GM12878 (cell line): ENCODE results near the gene DNAJB14. TPM values are rescaled to one million over a fixed set of nuclear protein-coding genes. Genes with fewer than 3 reads are reported as not detected.

ENCODE experiments used
- ATAC-seq: fragments of 200-7000 bp; cut with Tn5 transposase; 3 replicates; pipeline ENCODE4 v1.9.1; 2020; ENCODE audit warnings: mild to moderate bottlenecking, moderate library complexity
- BruUV-seq: library from RNA; stranded (reverse); fragments of 400-500 nt; replicated peaks from 2 replicates; lab custom pipeline; 2021; lab: Mats Ljungman, UMichigan
- CTCF ChIA-PET: fragments of 300-600 bp; sonication (Branson Sonifier 250); formaldehyde crosslinking; extraction: SDS; loops from one replicate; lab custom pipeline; 2021; ENCODE audit warnings: inconsistent platforms; lab: Yijun Ruan, JAX
- POLR2A ChIA-PET: fragments of 350-600 bp; formaldehyde crosslinking; extraction: SDS; loops from one replicate; lab custom pipeline; 2021; ENCODE audit warnings: inconsistent platforms; lab: Charles Lee
- RAD21 ChIA-PET: fragments of 300-600 bp; sonication (Branson Sonifier 250); formaldehyde crosslinking; loops from one replicate; lab custom pipeline; 2023; ENCODE audit warnings: antibody characterized with exemption; ENCODE audit not compliant: unreplicated experiment; lab: Charles Lee
- SMC1A ChIA-PET: fragments of 300-600 bp; sonication (Branson Sonifier 250); formaldehyde crosslinking; loops from one replicate; lab custom pipeline; 2023; ENCODE audit not compliant: unreplicated experiment, uncharacterized antibody; lab: Charles Lee
- DNase-seq: peaks from one replicate; pipeline ENCODE4 v3.0.0-alpha.2; 2011; ENCODE audit warnings: low read depth, low spot score
- FAIRE-seq: peaks from 3 replicates; lab custom pipeline; 2011; peaks lifted over from hg19 to GRCh38; lab: Jason Lieb, UNC
- H2AFZ ChIP-seq: 2 replicates; pipeline ENCODE4 v1.6.0; 2011; ENCODE audit warnings: low read depth, low read length, control low read depth; ENCODE audit not compliant: control insufficient read depth
- H3K27ac ChIP-seq: 2 replicates; pipeline ENCODE4 v1.5.1; 2011; ENCODE audit warnings: control low read depth; ENCODE audit not compliant: control insufficient read depth, insufficient read depth
- H3K27me3 ChIP-seq, 2 experiments: replicated peaks in 1 of 2; 2 replicates each; pipeline versions ENCODE4 v1.6.0 to v1.6.1; 2011; ENCODE audit warnings: low read length in 1 of 2; ENCODE audit not compliant: control insufficient read depth in 2 of 2, insufficient read depth in 2 of 2
- H3K36me3 ChIP-seq, 2 experiments: 2 replicates each; pipeline ENCODE4 v1.5.1; 2011; ENCODE audit warnings: low read length in 1 of 2; ENCODE audit not compliant: control insufficient read depth in 2 of 2, insufficient read depth in 2 of 2
- H3K4me1 ChIP-seq: 2 replicates; pipeline ENCODE4 v1.6.1; 2011; ENCODE audit warnings: mild to moderate bottlenecking, low read length, moderate library complexity, mixed read lengths; ENCODE audit not compliant: control insufficient read depth, insufficient read depth
- H3K4me2 ChIP-seq: 2 replicates; pipeline ENCODE4 v1.6.0; 2011; ENCODE audit warnings: control low read depth; ENCODE audit not compliant: control insufficient read depth, insufficient read depth
- H3K4me3 ChIP-seq: fragments of 200-600 bp; sonication (generic); 2 replicates; pipeline ENCODE4 v1.5.1; 2016
- H3K79me2 ChIP-seq: 2 replicates; pipeline ENCODE4 v1.6.0; 2011; ENCODE audit warnings: low read length; ENCODE audit not compliant: control insufficient read depth, insufficient read depth
- H3K9ac ChIP-seq: 2 replicates; pipeline ENCODE4 v1.8.0; 2011; ENCODE audit warnings: low read length, control low read depth, mixed read lengths; ENCODE audit not compliant: control insufficient read depth, insufficient read depth
- H3K9me3 ChIP-seq: replicated peaks from 3 replicates; pipeline ENCODE4 v1.5.1; 2011; ENCODE audit warnings: mild to moderate bottlenecking, low read length; ENCODE audit not compliant: control insufficient read depth, insufficient read depth
- H4K20me1 ChIP-seq: 2 replicates; pipeline ENCODE4 v1.6.0; 2011; ENCODE audit not compliant: control insufficient read depth, insufficient read depth
- ATF2 ChIP-seq: IDR thresholded peaks from 2 replicates; pipeline ENCODE4 v1.6.1; 2012; ENCODE audit warnings: low read length, inconsistent platforms
- BCL11A ChIP-seq: IDR thresholded peaks from 2 replicates; pipeline ENCODE4 v1.6.1; 2011; ENCODE audit warnings: low read depth, low read length
- CBX5 ChIP-seq: sonication (generic); IDR thresholded peaks from 2 replicates; pipeline ENCODE4 v1.6.1; 2016; ENCODE audit warnings: low read depth, moderate library complexity, mild to moderate bottlenecking, inconsistent platforms
- EGR1 ChIP-seq, 2 experiments: IDR thresholded peaks; 1 replicate in 1 of 2; 2 replicates in 1 of 2; pipeline ENCODE4 v1.6.1; 2011 to 2012; ENCODE audit warnings: low read depth in 2 of 2, low read length in 2 of 2, borderline replicate concordance in 1 of 2, mild to moderate bottlenecking in 1 of 2, moderate library complexity in 1 of 2
- ESRRA ChIP-seq: IDR thresholded peaks from 2 replicates; pipeline ENCODE4 v1.6.1; 2012; ENCODE audit warnings: mild to moderate bottlenecking, low read length, improper control_type of control experiment
- EZH2 ChIP-seq: IDR thresholded peaks from 2 replicates; pipeline ENCODE4 v1.6.1; 2012; ENCODE audit warnings: low read depth, mild to moderate bottlenecking, control low read depth, inconsistent platforms, low read length, borderline replicate concordance; ENCODE audit not compliant: control insufficient read depth
- FOS ChIP-seq: IDR thresholded peaks from 3 replicates; pipeline ENCODE4 v1.6.1; 2011; ENCODE audit warnings: borderline replicate concordance; ENCODE audit not compliant: insufficient read length; ENCODE audit errors: extremely low read depth
- FOXM1 ChIP-seq: IDR thresholded peaks from 2 replicates; pipeline ENCODE4 v1.6.1; 2012; ENCODE audit warnings: low read depth, mild to moderate bottlenecking, inconsistent platforms, low read length, moderate library complexity
- IKZF1 ChIP-seq: fragments of 450-650 bp; conservative IDR thresholded peaks from 2 replicates; pipeline ENCODE4 v1.6.1; 2017; ENCODE audit warnings: antibody characterized with exemption, mild to moderate bottlenecking
- IRF4 ChIP-seq: IDR thresholded peaks from 2 replicates; pipeline ENCODE4 v1.6.1; 2011; ENCODE audit warnings: low read depth, low read length
- MXI1 ChIP-seq: fragments of 150-350 bp; IDR thresholded peaks from 2 replicates; pipeline ENCODE4 v1.6.1; 2011; ENCODE audit warnings: low read depth, mild to moderate bottlenecking, inconsistent platforms, low read length, improper control_type of control experiment
- MYB ChIP-seq: fragments of 150-350 bp; IDR thresholded peaks from 2 replicates; pipeline ENCODE4 v1.6.1; 2014; ENCODE audit warnings: mild to moderate bottlenecking, low read depth, low read length, borderline replicate concordance
- NFIC ChIP-seq: IDR thresholded peaks from 2 replicates; pipeline ENCODE4 v1.6.1; 2012; ENCODE audit warnings: low read depth, mild to moderate bottlenecking, inconsistent platforms, low read length, moderate library complexity
- NFYA ChIP-seq: IDR thresholded peaks from 2 replicates; pipeline ENCODE4 v1.6.1; 2011; ENCODE audit warnings: low read depth, mild to moderate bottlenecking, low read length, improper control_type of control experiment, borderline replicate concordance
- NR2F1 ChIP-seq: fragments of 450-650 bp; conservative IDR thresholded peaks from 2 replicates; pipeline ENCODE4 v1.6.1; 2017; ENCODE audit warnings: mild to moderate bottlenecking
- RB1 ChIP-seq: fragments of 450-650 bp; formaldehyde crosslinking; IDR thresholded peaks from 2 replicates; pipeline ENCODE4 v1.6.1; 2017; ENCODE audit warnings: mild to moderate bottlenecking, borderline replicate concordance
- RCOR1 ChIP-seq: conservative IDR thresholded peaks from 2 replicates; pipeline ENCODE4 v1.6.1; 2012; ENCODE audit warnings: low read depth, low read length, improper control_type of control experiment
- RFX5 ChIP-seq: IDR thresholded peaks from 2 replicates; pipeline ENCODE4 v1.6.1; 2011; ENCODE audit warnings: low read depth, low read length, improper control_type of control experiment
- SP1 ChIP-seq: IDR thresholded peaks from one replicate; pipeline ENCODE4 v1.6.1; 2011; ENCODE audit warnings: low read depth, low read length
- SPI1 ChIP-seq: IDR thresholded peaks from 2 replicates; pipeline ENCODE4 v1.6.1; 2011; ENCODE audit warnings: low read depth, mild to moderate bottlenecking, low read length, moderate library complexity, borderline replicate concordance; ENCODE audit not compliant: insufficient read depth
- STAT3 ChIP-seq: IDR thresholded peaks from 2 replicates; pipeline ENCODE4 v1.6.1; 2011; ENCODE audit warnings: low read depth, low read length, improper control_type of control experiment
- ZNF384 ChIP-seq: IDR thresholded peaks from 2 replicates; pipeline ENCODE4 v1.6.1; 2012; ENCODE audit warnings: low read depth, mild to moderate bottlenecking, low read length, improper control_type of control experiment, borderline replicate concordance
- WGBS: methylation state at CpG from one replicate; pipeline ENCODE4 v1.1.6; 2016; ENCODE audit warnings: low lambda C conversion rate; ENCODE audit not compliant: insufficient replicate concordance, insufficient coverage; ENCODE audit errors: missing lambda C conversion rate; 5-methylcytosine and 5-hydroxymethylcytosine counted together
- in situ Hi-C: fragments of 300-500 bp; cut with MboI; formaldehyde crosslinking; loops from 9 replicates; pipeline ENCODE4 v1.14.3; 2018; ENCODE audit warnings: mixed read lengths
- intact Hi-C: fragments of 100-400 bp; cut with micrococcal nuclease; formaldehyde crosslinking; loops from one replicate; pipeline ENCODE4 v1.14.2; 2022; ENCODE audit not compliant: unreplicated experiment
- polyA plus RNA-seq, 11 experiments: library from polyadenylated mRNA; depleted of rRNA in 4 of 11; unstranded in 6 of 11; stranded (reverse) in 5 of 11; fragments of >200 nt; fragmentation: Nextera tagmentation in 4 of 11; fragmentation: Illumina TruSeq in 1 of 11; extraction: Ambion mirVana in 4 of 11; extraction: Trizol in 1 of 11; gene quantifications; 1 replicate in 1 of 11; 2 replicates in 10 of 11; pipeline versions ENCODE4 v1.2.1 to v1.2.3, GENCODE V29; 2011 to 2016; ENCODE audit warnings: inconsistent platforms in 2 of 11, missing spikeins in 2 of 11, low read depth in 1 of 11
- total RNA-seq, 4 experiments: library from RNA; depleted of rRNA in 3 of 4; stranded (reverse); fragments of >200 nt in 3 of 4; fragmentation: Illumina TruSeq in 1 of 4; extraction: Trizol in 1 of 4; gene quantifications; 2 replicates each; pipeline versions ENCODE4 v1.2.1 to v1.2.3, GENCODE V29; 2013 to 2021
- TF ChIP-seq, protein P1 (sequence below): fragments of 450-650 bp; IDR thresholded peaks from 2 replicates; pipeline ENCODE4 v1.6.1; 2016; ENCODE audit warnings: mild to moderate bottlenecking

The DNAJB14 gene
- total and polyA plus RNA-seq, 10 of the 15 experiments (the other 5 are each of a cell fraction or from before 2014, with no cell fraction given): 9.5 to 49.2 (median 27.8) TPM

DNA sequence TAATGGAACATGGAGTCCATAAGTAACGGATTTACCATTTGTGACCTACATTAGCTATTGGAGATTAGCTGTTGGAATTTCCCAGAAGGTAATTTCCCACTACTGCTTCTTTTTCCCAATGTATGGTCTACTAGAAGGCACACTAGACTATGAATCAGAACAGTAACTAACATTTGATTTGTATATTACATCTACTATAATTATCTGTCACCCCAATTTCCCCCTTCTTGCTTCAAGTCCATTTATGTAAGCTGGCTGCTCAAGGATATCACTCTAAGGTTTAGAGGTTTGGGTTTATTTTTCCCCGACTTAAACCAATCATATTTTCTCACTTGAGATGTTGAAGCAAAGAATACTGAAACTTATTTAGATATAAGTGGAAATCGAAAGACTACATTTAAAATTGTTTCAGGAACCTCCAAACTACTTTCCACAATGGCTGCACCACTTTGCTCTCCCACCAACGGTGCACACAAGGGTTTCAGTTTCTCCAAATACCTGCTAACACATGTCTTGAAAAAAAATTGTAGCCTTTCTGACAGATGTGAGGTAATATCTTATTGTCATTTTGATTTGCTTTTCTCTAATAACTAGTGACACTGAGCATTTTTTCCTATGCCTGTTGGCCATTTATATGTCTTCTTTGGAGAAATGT lies 37.0 kb upstream of the DNAJB14 start:
- no peak overlapping the region; the same call in 1 of the 2 replicates for H3K4me2 ChIP-seq
- peak; percentile 68 for ATAC-seq
- ChIA-PET SMC1A (interaction anchor here (0.8 to 1.4 kb wide), 6 partner anchors 10 to 115 kb away, joined by 3 to 5 read pairs (median 4); no protein-coding TSS in a partner anchor), POLR2A (no interaction called here), RAD21 (interaction anchor here (0.8 to 1.9 kb wide), 3 partner anchors 15 to 42 kb away, joined by 3 to 5 read pairs (median 3); no protein-coding TSS in a partner anchor), CTCF (interaction anchor here (0.6 to 2.5 kb wide), 3 partner anchors 15 to 162 kb away, joined by 3 to 7 read pairs (median 3); no protein-coding TSS in a partner anchor)
- intact Hi-C loops (loop anchor here (2.0 kb wide), 1 partner anchor 33 kb away; the partner anchor contains the start of gene H2AZ1), in situ Hi-C loops (no loop called here)
- H3K79me2 ChIP-seq: no peaks in the 10 kb centered on the region
- H3K36me3 ChIP-seq: no peaks in the 10 kb centered on the region
- H3K4me1 ChIP-seq: peaks cover 7% of the 10 kb centered on the region; the same call in 1 of the 2 replicates
- no peak overlapping the region for H3K9ac ChIP-seq
- H3K4me3 ChIP-seq: no peak overlapping the region
- peak; percentile 13 for DNase-seq
- WGBS: 0% methylated on average over 4 of the region's 4 CpGs
- no peak overlapping the region; the same call in 1 of the 2 replicates for H2AFZ ChIP-seq
- peak; percentile 78 for FAIRE-seq
- H4K20me1 ChIP-seq: no peaks in the 10 kb centered on the region
- H3K27me3 ChIP-seq: no peaks in the 10 kb centered on the region
- no peaks in the 10 kb centered on the region for H3K9me3 ChIP-seq
- H3K27ac ChIP-seq: no peak overlapping the region
- no TSS peak for BruUV-seq
- TF ChIP-seq IKZF1 (0 out of 2 replicates have a peak, but pooled peaks have one; percentile 21), RCOR1 (no peak), RB1 (no peak), ESRRA (no peak), EZH2 (no peak), NFYA (no peak), IRF4 (no peak), FOS (no peak), ATF2 (no peak), MYB (no peak), RFX5 (no peak), CBX5 (no peak), EGR1 (IDR thresholded peaks at IDR 0.05; ENCODE audit: borderline replicate concordance in 1 of 2, low read depth in 2 of 2, low read length in 2 of 2) (no peak), STAT3 (no peak), SP1 (no peak), NFIC (peak; percentile 65; the same call in 1 of the 2 replicates), NR2F1 (no peak), FOXM1 (no peak), ZNF384 (no peak), SPI1 (no peak), MXI1 (no peak), BCL11A (no peak)
- TF ChIP-seq, protein P1, sequence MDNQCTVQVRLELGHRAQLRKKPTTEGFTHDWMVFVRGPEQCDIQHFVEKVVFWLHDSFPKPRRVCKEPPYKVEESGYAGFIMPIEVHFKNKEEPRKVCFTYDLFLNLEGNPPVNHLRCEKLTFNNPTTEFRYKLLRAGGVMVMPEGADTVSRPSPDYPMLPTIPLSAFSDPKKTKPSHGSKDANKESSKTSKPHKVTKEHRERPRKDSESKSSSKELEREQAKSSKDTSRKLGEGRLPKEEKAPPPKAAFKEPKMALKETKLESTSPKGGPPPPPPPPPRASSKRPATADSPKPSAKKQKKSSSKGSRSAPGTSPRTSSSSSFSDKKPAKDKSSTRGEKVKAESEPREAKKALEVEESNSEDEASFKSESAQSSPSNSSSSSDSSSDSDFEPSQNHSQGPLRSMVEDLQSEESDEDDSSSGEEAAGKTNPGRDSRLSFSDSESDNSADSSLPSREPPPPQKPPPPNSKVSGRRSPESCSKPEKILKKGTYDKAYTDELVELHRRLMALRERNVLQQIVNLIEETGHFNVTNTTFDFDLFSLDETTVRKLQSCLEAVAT: no peak
